ENCODE measurements around the gene EHF.

- no peak for TF ChIP-seq CHD2 (IDR thresholded peaks at IDR 0.05; ENCODE audit: low read length, partially characterized antibody)
- TF ChIP-seq TEAD4 (IDR thresholded peaks at IDR 0.05; ENCODE audit: borderline replicate concordance, insufficient read depth) = no peak
- TF ChIP-seq, protein P1, sequence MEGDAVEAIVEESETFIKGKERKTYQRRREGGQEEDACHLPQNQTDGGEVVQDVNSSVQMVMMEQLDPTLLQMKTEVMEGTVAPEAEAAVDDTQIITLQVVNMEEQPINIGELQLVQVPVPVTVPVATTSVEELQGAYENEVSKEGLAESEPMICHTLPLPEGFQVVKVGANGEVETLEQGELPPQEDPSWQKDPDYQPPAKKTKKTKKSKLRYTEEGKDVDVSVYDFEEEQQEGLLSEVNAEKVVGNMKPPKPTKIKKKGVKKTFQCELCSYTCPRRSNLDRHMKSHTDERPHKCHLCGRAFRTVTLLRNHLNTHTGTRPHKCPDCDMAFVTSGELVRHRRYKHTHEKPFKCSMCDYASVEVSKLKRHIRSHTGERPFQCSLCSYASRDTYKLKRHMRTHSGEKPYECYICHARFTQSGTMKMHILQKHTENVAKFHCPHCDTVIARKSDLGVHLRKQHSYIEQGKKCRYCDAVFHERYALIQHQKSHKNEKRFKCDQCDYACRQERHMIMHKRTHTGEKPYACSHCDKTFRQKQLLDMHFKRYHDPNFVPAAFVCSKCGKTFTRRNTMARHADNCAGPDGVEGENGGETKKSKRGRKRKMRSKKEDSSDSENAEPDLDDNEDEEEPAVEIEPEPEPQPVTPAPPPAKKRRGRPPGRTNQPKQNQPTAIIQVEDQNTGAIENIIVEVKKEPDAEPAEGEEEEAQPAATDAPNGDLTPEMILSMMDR (IDR thresholded peaks at IDR 0.05) = no peak
- TF ChIP-seq TAF1 (IDR thresholded peaks at IDR 0.05; ENCODE audit: borderline replicate concordance, low read depth, low read length) = no peak
- TF ChIP-seq RFX5 (IDR thresholded peaks at IDR 0.05; ENCODE audit: low read length) = no peak
- no peak for TF ChIP-seq PBX3 (IDR thresholded peaks at IDR 0.05)
- no peak for TF ChIP-seq NFIC (IDR thresholded peaks at IDR 0.05; ENCODE audit: borderline replicate concordance)
- TF ChIP-seq IRF3 (IDR thresholded peaks at IDR 0.05; ENCODE audit: low read depth, low read length) = no peak
- no peak for TF ChIP-seq POLR2AphosphoS5 (IDR thresholded peaks at IDR 0.05; ENCODE audit: low read depth, low read length)
- no peak for TF ChIP-seq REST (IDR thresholded peaks at IDR 0.05; ENCODE audit: low read depth, low read length)
- TF ChIP-seq ELF1 (IDR thresholded peaks at IDR 0.05) = no peak
Measured at GRCh38 chr11:34613552-34614056, 7.3 kb upstream of the EHF start.

Measured in SK-N-SH (cell line).